ENCODE measurements around the gene MSN. TPM values are rescaled to one million over a fixed set of nuclear protein-coding genes. Genes with fewer than 3 reads are reported as not detected.

MSN gene
- total RNA-seq, 1 experiment from 2014 or later = 91.2 TPM

DNA sequence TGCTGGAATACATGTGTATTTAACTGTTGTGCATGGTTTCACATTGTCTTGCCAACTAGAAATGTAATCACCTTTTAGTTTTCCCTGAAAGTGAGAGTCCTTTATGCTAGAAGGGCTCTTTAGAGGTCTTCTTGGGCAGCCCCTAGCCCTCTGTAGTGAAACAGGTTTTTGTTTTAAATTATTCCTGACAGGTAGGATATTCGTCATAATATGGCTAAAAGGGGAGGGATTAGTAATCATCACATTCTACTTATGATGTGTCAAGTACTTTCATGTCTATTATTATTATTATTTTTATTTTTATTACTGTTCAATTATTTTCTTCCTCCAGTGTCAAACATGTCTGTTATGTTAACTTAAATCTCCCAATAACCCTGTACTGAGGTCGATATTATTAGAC, 35.5 kb downstream of the MSN start:
- no peak overlapping the region for H3K4me3 Mint-ChIP-seq
- POLR2A ChIA-PET = no interaction called here
- no peaks in the 10 kb centered on the region for H3K9me3 Mint-ChIP-seq
- CTCF ChIA-PET = interaction anchor here (1.7 kb wide), 1 partner anchor 24 kb away, joined by 4 read pairs; no protein-coding TSS in a partner anchor
- no peaks in the 10 kb centered on the region for H3K27me3 Mint-ChIP-seq (ENCODE audit: low read depth)
- DNase-seq (ENCODE audit: low spot score) (no peak), ATAC-seq (no peak)
- H3K36me3 Mint-ChIP-seq = peaks cover 2% of the 10 kb centered on the region; the same call in 1 of the 2 replicates
- TF ChIP-seq, protein P1, sequence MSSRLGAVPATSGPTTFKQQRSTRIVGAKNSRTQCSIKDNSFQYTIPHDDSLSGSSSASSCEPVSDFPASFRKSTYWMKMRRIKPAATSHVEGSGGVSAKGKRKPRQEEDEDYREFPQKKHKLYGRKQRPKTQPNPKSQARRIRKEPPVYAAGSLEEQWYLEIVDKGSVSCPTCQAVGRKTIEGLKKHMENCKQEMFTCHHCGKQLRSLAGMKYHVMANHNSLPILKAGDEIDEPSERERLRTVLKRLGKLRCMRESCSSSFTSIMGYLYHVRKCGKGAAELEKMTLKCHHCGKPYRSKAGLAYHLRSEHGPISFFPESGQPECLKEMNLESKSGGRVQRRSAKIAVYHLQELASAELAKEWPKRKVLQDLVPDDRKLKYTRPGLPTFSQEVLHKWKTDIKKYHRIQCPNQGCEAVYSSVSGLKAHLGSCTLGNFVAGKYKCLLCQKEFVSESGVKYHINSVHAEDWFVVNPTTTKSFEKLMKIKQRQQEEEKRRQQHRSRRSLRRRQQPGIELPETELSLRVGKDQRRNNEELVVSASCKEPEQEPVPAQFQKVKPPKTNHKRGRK (CRISPR knock-in tag; IDR thresholded peaks at IDR 0.05; ENCODE audit: borderline replicate concordance) = no peak
- TF ChIP-seq TEAD4 (CRISPR knock-in tag; IDR thresholded peaks at IDR 0.05) (no peak), ATF1 (CRISPR knock-in tag; IDR thresholded peaks at IDR 0.05) (no peak)
- TF ChIP-seq, protein P2, sequence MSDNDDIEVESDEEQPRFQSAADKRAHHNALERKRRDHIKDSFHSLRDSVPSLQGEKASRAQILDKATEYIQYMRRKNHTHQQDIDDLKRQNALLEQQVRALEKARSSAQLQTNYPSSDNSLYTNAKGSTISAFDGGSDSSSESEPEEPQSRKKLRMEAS (CRISPR knock-in tag; IDR thresholded peaks at IDR 0.05) = no peak
- TF ChIP-seq, protein P3, sequence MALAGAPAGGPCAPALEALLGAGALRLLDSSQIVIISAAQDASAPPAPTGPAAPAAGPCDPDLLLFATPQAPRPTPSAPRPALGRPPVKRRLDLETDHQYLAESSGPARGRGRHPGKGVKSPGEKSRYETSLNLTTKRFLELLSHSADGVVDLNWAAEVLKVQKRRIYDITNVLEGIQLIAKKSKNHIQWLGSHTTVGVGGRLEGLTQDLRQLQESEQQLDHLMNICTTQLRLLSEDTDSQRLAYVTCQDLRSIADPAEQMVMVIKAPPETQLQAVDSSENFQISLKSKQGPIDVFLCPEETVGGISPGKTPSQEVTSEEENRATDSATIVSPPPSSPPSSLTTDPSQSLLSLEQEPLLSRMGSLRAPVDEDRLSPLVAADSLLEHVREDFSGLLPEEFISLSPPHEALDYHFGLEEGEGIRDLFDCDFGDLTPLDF (CRISPR knock-in tag; IDR thresholded peaks at IDR 0.05) = no peak
- TF ChIP-seq, protein P4, sequence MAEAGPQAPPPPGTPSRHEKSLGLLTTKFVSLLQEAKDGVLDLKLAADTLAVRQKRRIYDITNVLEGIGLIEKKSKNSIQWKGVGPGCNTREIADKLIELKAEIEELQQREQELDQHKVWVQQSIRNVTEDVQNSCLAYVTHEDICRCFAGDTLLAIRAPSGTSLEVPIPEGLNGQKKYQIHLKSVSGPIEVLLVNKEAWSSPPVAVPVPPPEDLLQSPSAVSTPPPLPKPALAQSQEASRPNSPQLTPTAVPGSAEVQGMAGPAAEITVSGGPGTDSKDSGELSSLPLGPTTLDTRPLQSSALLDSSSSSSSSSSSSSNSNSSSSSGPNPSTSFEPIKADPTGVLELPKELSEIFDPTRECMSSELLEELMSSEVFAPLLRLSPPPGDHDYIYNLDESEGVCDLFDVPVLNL (CRISPR knock-in tag; IDR thresholded peaks at IDR 0.05; ENCODE audit: borderline replicate concordance, low read depth) = no peak
- TF ChIP-seq, protein P5, sequence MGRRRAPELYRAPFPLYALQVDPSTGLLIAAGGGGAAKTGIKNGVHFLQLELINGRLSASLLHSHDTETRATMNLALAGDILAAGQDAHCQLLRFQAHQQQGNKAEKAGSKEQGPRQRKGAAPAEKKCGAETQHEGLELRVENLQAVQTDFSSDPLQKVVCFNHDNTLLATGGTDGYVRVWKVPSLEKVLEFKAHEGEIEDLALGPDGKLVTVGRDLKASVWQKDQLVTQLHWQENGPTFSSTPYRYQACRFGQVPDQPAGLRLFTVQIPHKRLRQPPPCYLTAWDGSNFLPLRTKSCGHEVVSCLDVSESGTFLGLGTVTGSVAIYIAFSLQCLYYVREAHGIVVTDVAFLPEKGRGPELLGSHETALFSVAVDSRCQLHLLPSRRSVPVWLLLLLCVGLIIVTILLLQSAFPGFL (CRISPR knock-in tag; IDR thresholded peaks at IDR 0.05; ENCODE audit: borderline replicate concordance) = no peak
- H3K27ac Mint-ChIP-seq = no peak overlapping the region
- peaks cover 36% of the 10 kb centered on the region for H3K4me1 Mint-ChIP-seq

DNA sequence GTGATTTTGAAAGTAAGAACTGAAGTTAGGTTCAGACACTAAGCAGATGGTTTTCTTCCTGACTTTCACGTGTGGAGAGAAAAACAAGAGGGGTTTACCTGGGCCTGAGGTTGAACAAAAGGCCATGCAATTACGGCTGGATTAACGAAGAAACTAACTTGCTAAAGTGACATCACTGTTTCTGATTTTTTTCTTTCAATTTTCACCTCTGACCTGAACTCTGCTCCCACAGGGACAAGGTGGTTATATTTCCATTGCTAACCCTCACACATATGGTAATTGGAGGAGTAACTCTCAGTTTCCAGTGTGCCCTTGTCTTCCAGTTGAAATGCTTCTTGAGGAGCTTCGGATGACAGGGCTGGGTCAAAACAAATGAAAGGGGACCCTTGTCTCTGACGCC, 38.0 kb downstream of the MSN start:
- POLR2A ChIA-PET = no interaction called here

More for the DNA sequence above, 38.0 kb downstream of the MSN start:
- CTCF ChIA-PET = no interaction called here
- Mint-ChIP-seq H3K27ac (peak overlapping the region; percentile 34; the same call in 1 of the 2 replicates), H3K9me3 (no peaks in the 10 kb centered on the region), H3K4me1 (peaks cover 30% of the 10 kb centered on the region), H3K4me3 (no peak overlapping the region), H3K36me3 (peaks cover 2% of the 10 kb centered on the region; the same call in 1 of the 2 replicates), H3K27me3 (ENCODE audit: low read depth) (no peaks in the 10 kb centered on the region)
- no peak for DNase-seq (ENCODE audit: low spot score)
- no peak for ATAC-seq
- TF ChIP-seq, protein P6, sequence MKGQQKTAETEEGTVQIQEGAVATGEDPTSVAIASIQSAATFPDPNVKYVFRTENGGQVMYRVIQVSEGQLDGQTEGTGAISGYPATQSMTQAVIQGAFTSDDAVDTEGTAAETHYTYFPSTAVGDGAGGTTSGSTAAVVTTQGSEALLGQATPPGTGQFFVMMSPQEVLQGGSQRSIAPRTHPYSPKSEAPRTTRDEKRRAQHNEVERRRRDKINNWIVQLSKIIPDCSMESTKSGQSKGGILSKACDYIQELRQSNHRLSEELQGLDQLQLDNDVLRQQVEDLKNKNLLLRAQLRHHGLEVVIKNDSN (CRISPR knock-in tag; IDR thresholded peaks at IDR 0.05) = no peak
- no peak for TF ChIP-seq NFE2L1 (CRISPR knock-in tag; IDR thresholded peaks at IDR 0.05)
- no peak for TF ChIP-seq ZNF263 (CRISPR knock-in tag; IDR thresholded peaks at IDR 0.05; ENCODE audit: low read depth)
- TF ChIP-seq TP53 (CRISPR knock-in tag; IDR thresholded peaks at IDR 0.05) = no peak
- no peak for TF ChIP-seq ELF4 (CRISPR knock-in tag; IDR thresholded peaks at IDR 0.05; ENCODE audit: low read depth)
- TF ChIP-seq FOXK1 (CRISPR knock-in tag; IDR thresholded peaks at IDR 0.05) = no peak
- TF ChIP-seq, protein P7, sequence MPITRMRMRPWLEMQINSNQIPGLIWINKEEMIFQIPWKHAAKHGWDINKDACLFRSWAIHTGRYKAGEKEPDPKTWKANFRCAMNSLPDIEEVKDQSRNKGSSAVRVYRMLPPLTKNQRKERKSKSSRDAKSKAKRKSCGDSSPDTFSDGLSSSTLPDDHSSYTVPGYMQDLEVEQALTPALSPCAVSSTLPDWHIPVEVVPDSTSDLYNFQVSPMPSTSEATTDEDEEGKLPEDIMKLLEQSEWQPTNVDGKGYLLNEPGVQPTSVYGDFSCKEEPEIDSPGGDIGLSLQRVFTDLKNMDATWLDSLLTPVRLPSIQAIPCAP (CRISPR knock-in tag; IDR thresholded peaks at IDR 0.05) = no peak
- TF ChIP-seq NR3C1 (CRISPR knock-in tag; conservative IDR thresholded peaks at IDR 0.05; ENCODE audit: low read depth) = no peak
- TF ChIP-seq, protein P8, sequence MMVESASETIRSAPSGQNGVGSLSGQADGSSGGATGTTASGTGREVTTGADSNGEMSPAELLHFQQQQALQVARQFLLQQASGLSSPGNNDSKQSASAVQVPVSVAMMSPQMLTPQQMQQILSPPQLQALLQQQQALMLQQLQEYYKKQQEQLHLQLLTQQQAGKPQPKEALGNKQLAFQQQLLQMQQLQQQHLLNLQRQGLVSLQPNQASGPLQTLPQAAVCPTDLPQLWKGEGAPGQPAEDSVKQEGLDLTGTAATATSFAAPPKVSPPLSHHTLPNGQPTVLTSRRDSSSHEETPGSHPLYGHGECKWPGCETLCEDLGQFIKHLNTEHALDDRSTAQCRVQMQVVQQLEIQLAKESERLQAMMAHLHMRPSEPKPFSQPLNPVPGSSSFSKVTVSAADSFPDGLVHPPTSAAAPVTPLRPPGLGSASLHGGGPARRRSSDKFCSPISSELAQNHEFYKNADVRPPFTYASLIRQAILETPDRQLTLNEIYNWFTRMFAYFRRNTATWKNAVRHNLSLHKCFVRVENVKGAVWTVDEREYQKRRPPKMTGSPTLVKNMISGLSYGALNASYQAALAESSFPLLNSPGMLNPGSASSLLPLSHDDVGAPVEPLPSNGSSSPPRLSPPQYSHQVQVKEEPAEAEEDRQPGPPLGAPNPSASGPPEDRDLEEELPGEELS (CRISPR knock-in tag; IDR thresholded peaks at IDR 0.05) = no peak
- TF ChIP-seq, protein P9, sequence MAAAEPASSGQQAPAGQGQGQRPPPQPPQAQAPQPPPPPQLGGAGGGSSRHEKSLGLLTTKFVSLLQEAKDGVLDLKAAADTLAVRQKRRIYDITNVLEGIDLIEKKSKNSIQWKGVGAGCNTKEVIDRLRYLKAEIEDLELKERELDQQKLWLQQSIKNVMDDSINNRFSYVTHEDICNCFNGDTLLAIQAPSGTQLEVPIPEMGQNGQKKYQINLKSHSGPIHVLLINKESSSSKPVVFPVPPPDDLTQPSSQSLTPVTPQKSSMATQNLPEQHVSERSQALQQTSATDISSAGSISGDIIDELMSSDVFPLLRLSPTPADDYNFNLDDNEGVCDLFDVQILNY (CRISPR knock-in tag; IDR thresholded peaks at IDR 0.05) = no peak
- no peak for TF ChIP-seq ZNF232 (CRISPR knock-in tag; IDR thresholded peaks at IDR 0.05)
- TF ChIP-seq SMAD4 (CRISPR knock-in tag; IDR thresholded peaks at IDR 0.05) = no peak
- TF ChIP-seq, protein P3 (CRISPR knock-in tag; IDR thresholded peaks at IDR 0.05) = no peak
- TF ChIP-seq SP1 (CRISPR knock-in tag; conservative IDR thresholded peaks at IDR 0.05) = no peak
- TF ChIP-seq SOX15 (CRISPR knock-in tag; IDR thresholded peaks at IDR 0.05) = no peak
- no peak for TF ChIP-seq CBFB (CRISPR knock-in tag; IDR thresholded peaks at IDR 0.05; ENCODE audit: low read depth)
- TF ChIP-seq GABPB1 (CRISPR knock-in tag; IDR thresholded peaks at IDR 0.05) = no peak
- TF ChIP-seq CREB1 (CRISPR knock-in tag; IDR thresholded peaks at IDR 0.05) = no peak
- TF ChIP-seq TCF7 (CRISPR knock-in tag; IDR thresholded peaks at IDR 0.05; ENCODE audit: low read depth) = no peak

All from WTC11 (cell line).